Ovary (tissue), 3 donors: ENCODE measurements around the gene FAM187B.

ENCODE experiments used
- CTCF ChIP-seq, 3 donors: fragments of 450-650 bp in 2 of 3; fragments of 200-600 bp in 1 of 3; IDR thresholded peaks; one replicate each; pipeline versions ENCODE4 v1.5.1 to v1.8.0; 2016 to 2022; ENCODE audit warnings: antibody characterized with exemption in 3 of 3, mild to moderate bottlenecking in 1 of 3
- EP300 ChIP-seq: sonication (generic); formaldehyde crosslinking; IDR thresholded peaks from one replicate; pipeline ENCODE4 v1.6.1; 2017; ENCODE audit warnings: antibody characterized with exemption
- donor health status: DM: no; HTN: no; CAD: no.

- TF ChIP-seq CTCF (IDR thresholded peaks at IDR 0.05) (no peak), EP300 (no peak)
Measured at GRCh38 chr19:35265126-35265899, 36.8 kb upstream of the FAM187B start.
